Upper lobe of left lung (tissue), 6 donors: ENCODE data around the gene ZDHHC8. TPM values are rescaled to one million over a fixed set of nuclear protein-coding genes. Genes with fewer than 3 reads are reported as not detected.

Experiments used
- ATAC-seq, 2 donors: fragments of 200-7000 bp; cut with Tn5 transposase; one replicate each; pipeline ENCODE4 v1.9.1; 2022; ENCODE audit warnings: mild to moderate bottlenecking in 2 of 2, moderate library complexity in 2 of 2; ENCODE audit not compliant: low FRiP score in 2 of 2
- DNase-seq, 2 donors: peaks; one replicate each; pipeline ENCODE4 v3.0.0-alpha.2; 2019 to 2020
- H3K27ac ChIP-seq, 4 donors: fragments of 200-600 bp; sonication (generic); one replicate each; pipeline ENCODE4 v1.5.1; 2016 to 2019
- H3K27me3 ChIP-seq, 4 donors: fragments of 200-600 bp; sonication (generic); one replicate each; pipeline ENCODE4 v1.5.1; 2017 to 2019
- H3K36me3 ChIP-seq, 4 donors: fragments of 200-600 bp; sonication (generic); one replicate each; pipeline ENCODE4 v1.5.1; 2016 to 2019
- H3K4me1 ChIP-seq, 4 donors: fragments of 200-600 bp; sonication (generic); one replicate each; pipeline ENCODE4 v1.5.1; 2018 to 2019
- H3K4me3 ChIP-seq, 4 donors: fragments of 200-600 bp; sonication (generic); one replicate each; pipeline ENCODE4 v1.5.1; 2017 to 2019; ENCODE audit warnings: mild to moderate bottlenecking in 2 of 4, moderate library complexity in 1 of 4
- H3K9me3 ChIP-seq, 4 donors: fragments of 200-600 bp; sonication (generic); one replicate each; pipeline ENCODE4 v1.5.1; 2018 to 2019
- CTCF ChIP-seq, 6 experiments: fragments of 450-650 bp in 4 of 6; fragments of 200-600 bp in 2 of 6; sonication (generic) in 2 of 6; IDR thresholded peaks; one replicate each; pipeline ENCODE4 v1.5.1; 2016 to 2019; ENCODE audit warnings: antibody characterized with exemption in 6 of 6
- EP300 ChIP-seq, 4 donors: sonication (generic); formaldehyde crosslinking; IDR thresholded peaks; one replicate each; pipeline ENCODE4 v1.5.1; 2017; ENCODE audit warnings: antibody characterized with exemption in 4 of 4, control low read depth in 2 of 4
- POLR2A ChIP-seq, 4 donors: fragments of 450-650 bp; IDR thresholded peaks; one replicate each; pipeline ENCODE4 v1.5.1; 2016 to 2017; ENCODE audit warnings: antibody characterized with exemption in 4 of 4, mild to moderate bottlenecking in 2 of 4
- POLR2AphosphoS5 ChIP-seq, 2 donors: sonication (generic); formaldehyde crosslinking; IDR thresholded peaks; one replicate each; pipeline ENCODE4 v1.5.1; 2017; ENCODE audit warnings: antibody characterized with exemption in 2 of 2
- WGBS, 2 donors: methylation state at CpG; one replicate each; pipeline ENCODE4 v1.1.5; 2017 to 2018; 5-methylcytosine and 5-hydroxymethylcytosine counted together
- total RNA-seq, 6 donors: library from RNA; depleted of rRNA in 4 of 6; stranded (reverse); fragments of >200 nt in 4 of 6; gene quantifications; one replicate each; pipeline versions ENCODE4 v1.1.0 to v1.2.1, GENCODE V29; 2016 to 2021
- donor health status: DM: no; HTN: no; CAD: no; lungs with moderate emphysema.
- donor health status: DM: no; HTN: yes; CAD: no; lungs with severe emphysema.

The ZDHHC8 gene
- total RNA-seq, 6 donors from 2014 or later: 19.5 to 87.1 (median 63.9) TPM

- DNase-seq: peak in 1 of 2 donors; percentile 85
- 94 to 96% methylated on average over 20 to 48 of the region's 65 CpGs for WGBS, 2 donors
- Histone ChIP-seq H3K27me3 (no peaks in the 10 kb centered on the region), H3K4me3 (no peak overlapping the region), H3K9me3 (no peaks in the 10 kb centered on the region), H3K36me3 (peaks cover 0 to 55% (median 28%) of the 10 kb centered on the region in 4 donors), H3K4me1 (peaks cover 3 to 9% (median 4%) of the 10 kb centered on the region in 4 donors), H3K27ac (no peak overlapping the region)
- TF ChIP-seq POLR2AphosphoS5 (IDR thresholded peaks at IDR 0.05): no peak
- TF ChIP-seq POLR2A (IDR thresholded peaks at IDR 0.05): no peak
- TF ChIP-seq CTCF (IDR thresholded peaks at IDR 0.05): no peak
- TF ChIP-seq EP300 (IDR thresholded peaks at IDR 0.05): no peak
- no peak for ATAC-seq
These were observed 11.4 kb downstream of the ZDHHC8 start for GRCh38 chr22:20142711-20143621.

- DNase-seq (peak in 1 of 2 donors; percentile 69), ATAC-seq (no peak)
- Histone ChIP-seq H3K36me3 (peaks cover 0 to 55% (median 26%) of the 10 kb centered on the region in 4 donors), H3K9me3 (no peaks in the 10 kb centered on the region), H3K27me3 (no peaks in the 10 kb centered on the region), H3K4me3 (no peak overlapping the region), H3K27ac (no peak overlapping the region), H3K4me1 (no peaks in the 10 kb centered on the region)
- 86 to 89% methylated on average over 1 to 10 of the region's 19 CpGs for WGBS, 2 donors
- TF ChIP-seq POLR2A (IDR thresholded peaks at IDR 0.05): no peak
These were observed 12.5 kb downstream of the ZDHHC8 start for GRCh38 chr22:20143883-20144665.

GRCh38 chr22:20145206-20145831, 13.7 kb downstream of the ZDHHC8 start:
- no peaks in the 10 kb centered on the region for H3K4me1 ChIP-seq
- DNase-seq: peak in 1 of 2 donors; percentile 77
- H3K27ac ChIP-seq: no peak overlapping the region
- ATAC-seq: peak in 1 of 2 donors; percentile 21
- 92 to 97% methylated on average over 6 to 22 of the region's 22 CpGs for WGBS, 2 donors
- H3K4me3 ChIP-seq: no peak overlapping the region
- H3K36me3 ChIP-seq: peaks cover 0 to 44% (median 18%) of the 10 kb centered on the region in 4 donors
- TF ChIP-seq CTCF (IDR thresholded peaks at IDR 0.05): no peak
- no peak for TF ChIP-seq EP300 (IDR thresholded peaks at IDR 0.05)
- TF ChIP-seq POLR2AphosphoS5 (IDR thresholded peaks at IDR 0.05): no peak
- no peaks in the 10 kb centered on the region for H3K27me3 ChIP-seq
- no peaks in the 10 kb centered on the region for H3K9me3 ChIP-seq

- Histone ChIP-seq H3K9me3 (no peaks in the 10 kb centered on the region), H3K4me3 (no peak overlapping the region), H3K27ac (no peak overlapping the region), H3K27me3 (no peaks in the 10 kb centered on the region), H3K4me1 (no peaks in the 10 kb centered on the region), H3K36me3 (peaks cover 0 to 39% (median 18%) of the 10 kb centered on the region in 4 donors)
- DNase-seq (peak in 1 of 2 donors; percentile 70), ATAC-seq (no peak)
- TF ChIP-seq CTCF (IDR thresholded peaks at IDR 0.05): no peak
- no peak for TF ChIP-seq POLR2A (IDR thresholded peaks at IDR 0.05)
- no peak for TF ChIP-seq EP300 (IDR thresholded peaks at IDR 0.05)
- no peak for TF ChIP-seq POLR2AphosphoS5 (IDR thresholded peaks at IDR 0.05)
- WGBS, 2 donors: 90 to 95% methylated on average over 4 to 20 of the region's 21 CpGs
These were observed 14.2 kb downstream of the ZDHHC8 start for GRCh38 chr22:20145832-20146223.

GRCh38 chr22:20146777-20147176, 15.2 kb downstream of the ZDHHC8 start:
- no peaks in the 10 kb centered on the region for H3K9me3 ChIP-seq
- H3K4me3 ChIP-seq: no peak overlapping the region
- TF ChIP-seq POLR2A (IDR thresholded peaks at IDR 0.05): no peak
- no peak for TF ChIP-seq EP300 (IDR thresholded peaks at IDR 0.05)
- TF ChIP-seq POLR2AphosphoS5 (IDR thresholded peaks at IDR 0.05): no peak
- no peak for TF ChIP-seq CTCF (IDR thresholded peaks at IDR 0.05)
- 77 to 85% methylated on average over 7 of the region's 22 CpGs for WGBS, 2 donors
- no peaks in the 10 kb centered on the region for H3K27me3 ChIP-seq
- H3K36me3 ChIP-seq: peaks cover 0 to 30% (median 14%) of the 10 kb centered on the region in 4 donors
- H3K4me1 ChIP-seq: no peaks in the 10 kb centered on the region
- H3K27ac ChIP-seq: no peak overlapping the region
- DNase-seq (peak in 1 of 2 donors; percentile 85), ATAC-seq (no peak)
